ENCODE results near the gene PIK3CG. TPM values are rescaled to one million over a fixed set of nuclear protein-coding genes. Genes with fewer than 3 reads are reported as not detected.
A peak's percentile ranks its signal among the peaks of the same experiment; 100 is the strongest.
"Not testable (repeated sequence)": the region's sequence is repeated elsewhere in the genome, so short reads cannot be mapped to it uniquely, and the experiment has no call there.

PIK3CG gene
- total RNA-seq, 4 donors from 2014 or later: 3.1 to 9.3 (median 7.2) TPM

- Histone ChIP-seq H3K27ac (peak overlapping the region in 1 of 4 donors; percentile 46), H3K36me3 (no peaks in the 10 kb centered on the region), H3K9me3 (no peaks in the 10 kb centered on the region), H3K4me1 (no peaks in the 10 kb centered on the region), H3K4me3 (no peak overlapping the region), H3K27me3 (no peaks in the 10 kb centered on the region)
- DNase-seq (ENCODE audit: low spot score in 2 of 2): no peak
- TF ChIP-seq EP300 (IDR thresholded peaks at IDR 0.05) (no peak), POLR2A (IDR thresholded peaks at IDR 0.05) (no peak)
- TF ChIP-seq, protein P1, sequence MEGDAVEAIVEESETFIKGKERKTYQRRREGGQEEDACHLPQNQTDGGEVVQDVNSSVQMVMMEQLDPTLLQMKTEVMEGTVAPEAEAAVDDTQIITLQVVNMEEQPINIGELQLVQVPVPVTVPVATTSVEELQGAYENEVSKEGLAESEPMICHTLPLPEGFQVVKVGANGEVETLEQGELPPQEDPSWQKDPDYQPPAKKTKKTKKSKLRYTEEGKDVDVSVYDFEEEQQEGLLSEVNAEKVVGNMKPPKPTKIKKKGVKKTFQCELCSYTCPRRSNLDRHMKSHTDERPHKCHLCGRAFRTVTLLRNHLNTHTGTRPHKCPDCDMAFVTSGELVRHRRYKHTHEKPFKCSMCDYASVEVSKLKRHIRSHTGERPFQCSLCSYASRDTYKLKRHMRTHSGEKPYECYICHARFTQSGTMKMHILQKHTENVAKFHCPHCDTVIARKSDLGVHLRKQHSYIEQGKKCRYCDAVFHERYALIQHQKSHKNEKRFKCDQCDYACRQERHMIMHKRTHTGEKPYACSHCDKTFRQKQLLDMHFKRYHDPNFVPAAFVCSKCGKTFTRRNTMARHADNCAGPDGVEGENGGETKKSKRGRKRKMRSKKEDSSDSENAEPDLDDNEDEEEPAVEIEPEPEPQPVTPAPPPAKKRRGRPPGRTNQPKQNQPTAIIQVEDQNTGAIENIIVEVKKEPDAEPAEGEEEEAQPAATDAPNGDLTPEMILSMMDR (IDR thresholded peaks at IDR 0.05): no peak
- WGBS, 2 donors: 75 to 84% methylated on average over 7 of the region's 7 CpGs
Measured at GRCh38 chr7:106952001-106952657, 87.0 kb downstream of the PIK3CG start.

GRCh38 chr7:106952658-106953231 lies 87.7 kb downstream of the PIK3CG start:
- Histone ChIP-seq H3K9me3 (no peaks in the 10 kb centered on the region), H3K36me3 (no peaks in the 10 kb centered on the region), H3K4me3 (no peak overlapping the region), H3K4me1 (no peaks in the 10 kb centered on the region), H3K27ac (peak overlapping the region in 1 of 4 donors; percentile 46), H3K27me3 (no peaks in the 10 kb centered on the region)
- WGBS, 2 donors: 36 to 46% methylated on average over 5 of the region's 5 CpGs
- TF ChIP-seq, protein P1 (IDR thresholded peaks at IDR 0.05): no peak
- TF ChIP-seq POLR2A (IDR thresholded peaks at IDR 0.05) (no peak), EP300 (IDR thresholded peaks at IDR 0.05) (peak in 1 of 2 donors; percentile 37)
- peak in 1 of 2 donors; percentile 22 for DNase-seq (ENCODE audit: low spot score in 2 of 2)

GRCh38 chr7:106954840-106955239 lies 89.8 kb downstream of the PIK3CG start:
- no peaks in the 10 kb centered on the region for H3K27me3 ChIP-seq
- H3K4me1 ChIP-seq: no peaks in the 10 kb centered on the region
- TF ChIP-seq EP300 (IDR thresholded peaks at IDR 0.05) (no peak), POLR2A (IDR thresholded peaks at IDR 0.05) (no peak)
- TF ChIP-seq, protein P1 (IDR thresholded peaks at IDR 0.05): no peak
- H3K9me3 ChIP-seq: no peaks in the 10 kb centered on the region
- WGBS, 2 donors: 89 to 100% methylated on average over 2 of the region's 2 CpGs
- H3K27ac ChIP-seq: no peak overlapping the region
- H3K4me3 ChIP-seq: no peak overlapping the region
- H3K36me3 ChIP-seq: no peaks in the 10 kb centered on the region
- no peak for DNase-seq (ENCODE audit: low spot score in 2 of 2)

- H3K4me1 ChIP-seq; H3K27me3 ChIP-seq; H3K4me3 ChIP-seq; H3K36me3 ChIP-seq; DNase-seq (ENCODE audit: low spot score in 2 of 2); H3K27ac ChIP-seq; H3K9me3 ChIP-seq: not testable (repeated sequence)
- WGBS, 2 donors: 83 to 86% methylated on average over 1 of the region's 1 CpG
Measured at GRCh38 chr7:106955857-106956256, 90.8 kb downstream of the PIK3CG start.

Other genes starting within 250 kb of the PIK3CG start
- gene CCDC71L, start 204.1 kb upstream of the PIK3CG start, total RNA-seq: 10 to 100 TPM; 19.0 to 36.9 (median 22.8) TPM
- 10 to 100 TPM; 33.1 to 54.6 (median 51.5) TPM for gene PRKAR2B, start 179.4 kb downstream of the PIK3CG start, total RNA-seq

Measured in tibial nerve (tissue), 4 donors.